Neural progenitor cell (in vitro differentiated cells): Measurements from ENCODE around the gene MKLN1. TPM values are rescaled to one million over a fixed set of nuclear protein-coding genes. Genes with fewer than 3 reads are reported as not detected.

Experiments used
- DNase-seq: peaks from one replicate; pipeline ENCODE4 v3.0.0-alpha.2; 2016; ENCODE audit warnings: low spot score
- H2AFZ ChIP-seq: fragments of 200-600 bp; sonication (generic); replicated peaks from 2 replicates; pipeline ENCODE4 v1.6.1; 2016; ENCODE audit warnings: antibody characterized with exemption
- H3F3A ChIP-seq: fragments of 200-600 bp; sonication (generic); 2 replicates; pipeline ENCODE4 v1.6.1; 2016; ENCODE audit warnings: antibody characterized with exemption, low read depth
- H3K27ac ChIP-seq: fragments of 200-600 bp; sonication (generic); 2 replicates; pipeline ENCODE4 v1.5.1; 2016; ENCODE audit warnings: mild to moderate bottlenecking
- H3K27me3 ChIP-seq: fragments of 200-600 bp; sonication (generic); 2 replicates; pipeline ENCODE4 v1.6.1; 2016; ENCODE audit warnings: mild to moderate bottlenecking, moderate library complexity
- H3K36me3 ChIP-seq: fragments of 200-600 bp; sonication (generic); 2 replicates; pipeline ENCODE4 v1.5.1; 2016
- H3K4me1 ChIP-seq: fragments of 200-600 bp; sonication (generic); 2 replicates; pipeline ENCODE4 v1.6.1; 2016; ENCODE audit warnings: mixed run types
- H3K4me2 ChIP-seq: fragments of 200-600 bp; sonication (generic); 2 replicates; pipeline ENCODE4 v1.6.1; 2016
- H3K4me3 ChIP-seq: fragments of 200-600 bp; sonication (generic); 2 replicates; pipeline ENCODE4 v1.5.1; 2016
- H3K79me2 ChIP-seq: fragments of 200-600 bp; sonication (generic); 2 replicates; pipeline ENCODE4 v1.6.1; 2016; ENCODE audit warnings: low read depth
- H3K9ac ChIP-seq: fragments of 200-600 bp; sonication (generic); 2 replicates; pipeline ENCODE4 v1.6.1; 2016
- H3K9me3 ChIP-seq: fragments of 200-600 bp; sonication (generic); 2 replicates; pipeline ENCODE4 v1.5.1; 2016; ENCODE audit warnings: low read depth
- H4K20me1 ChIP-seq: fragments of 200-600 bp; sonication (generic); 2 replicates; pipeline ENCODE4 v1.6.1; 2016; ENCODE audit warnings: low read depth
- H3K27ac Mint-ChIP-seq: 3 replicates; pipeline ENCODE4 v1.8.0; 2021; ENCODE audit warnings: mixed read lengths
- H3K27me3 Mint-ChIP-seq: 2 replicates; pipeline ENCODE4 v1.8.0; 2022; ENCODE audit warnings: low read depth, mild to moderate bottlenecking, inconsistent platforms, moderate library complexity, mixed read lengths; ENCODE audit not compliant: insufficient read depth
- H3K36me3 Mint-ChIP-seq: 3 replicates; pipeline ENCODE4 v1.8.0; 2021; ENCODE audit warnings: mixed read lengths
- H3K4me1 Mint-ChIP-seq: 3 replicates; pipeline ENCODE4 v1.8.0; 2021; ENCODE audit warnings: mixed read lengths
- H3K4me3 Mint-ChIP-seq: 3 replicates; pipeline ENCODE4 v1.8.0; 2021; ENCODE audit warnings: mild to moderate bottlenecking, moderate library complexity, mixed read lengths
- H3K9me3 Mint-ChIP-seq: 3 replicates; pipeline ENCODE4 v1.8.0; 2020; ENCODE audit warnings: mixed read lengths
- EZH2 ChIP-seq: fragments of 200-600 bp; sonication (generic); IDR thresholded peaks from 2 replicates; pipeline ENCODE4 v1.6.1; 2017; ENCODE audit warnings: antibody characterized with exemption, mild to moderate bottlenecking, moderate library complexity
- EZH2phosphoT487 ChIP-seq: fragments of 200-600 bp; sonication (generic); IDR thresholded peaks from 2 replicates; pipeline ENCODE4 v1.6.1; 2017; ENCODE audit warnings: antibody characterized with exemption
- total RNA-seq: library from RNA; depleted of rRNA; stranded (reverse); fragments of >200 nt; gene quantifications from 2 replicates; pipeline ENCODE4 v1.2.3, GENCODE V29; 2015; ENCODE audit warnings: low replicate concordance
- TF ChIP-seq, protein P1 (sequence below): fragments of 200-600 bp; sonication (generic); IDR thresholded peaks from 2 replicates; pipeline ENCODE4 v1.5.1; 2017; ENCODE audit warnings: antibody characterized with exemption, mild to moderate bottlenecking

Gene MKLN1
- total RNA-seq, 1 donor from 2014 or later, result 60.9 TPM

DNA sequence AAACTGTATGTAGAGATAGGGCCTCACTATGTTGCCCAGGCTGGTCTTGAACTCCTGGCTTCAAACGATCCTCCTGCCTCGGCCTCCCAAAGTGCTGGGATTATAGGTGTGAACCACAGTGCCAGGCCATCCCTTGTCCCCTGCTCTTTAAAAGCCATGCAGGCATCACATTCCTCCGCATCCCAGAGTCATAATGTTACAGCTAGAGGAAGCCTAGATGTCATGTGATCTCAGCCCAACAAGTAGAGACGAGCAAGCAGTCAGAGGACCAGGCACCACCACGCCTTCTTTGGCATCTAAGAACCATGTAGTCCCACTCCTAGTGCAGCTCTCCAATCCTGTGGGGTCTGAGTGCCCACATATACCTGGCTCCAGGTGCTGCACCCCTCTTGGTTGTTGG, 215.6 kb downstream of the MKLN1 start:
- no peak overlapping the region for H3K4me3 Mint-ChIP-seq
- H3K9ac ChIP-seq, result no peak overlapping the region
- peaks cover 18% of the 10 kb centered on the region for H4K20me1 ChIP-seq
- no peak overlapping the region for H3K4me2 ChIP-seq
- peaks cover 22% of the 10 kb centered on the region for H3K4me1 ChIP-seq
- H3K9me3 ChIP-seq, result no peaks in the 10 kb centered on the region
- peaks cover 100% of the 10 kb centered on the region for H3K79me2 ChIP-seq
- H3K27me3 Mint-ChIP-seq, result peaks cover 10% of the 10 kb centered on the region
- no peak for TF ChIP-seq EZH2
- TF ChIP-seq, protein P1, sequence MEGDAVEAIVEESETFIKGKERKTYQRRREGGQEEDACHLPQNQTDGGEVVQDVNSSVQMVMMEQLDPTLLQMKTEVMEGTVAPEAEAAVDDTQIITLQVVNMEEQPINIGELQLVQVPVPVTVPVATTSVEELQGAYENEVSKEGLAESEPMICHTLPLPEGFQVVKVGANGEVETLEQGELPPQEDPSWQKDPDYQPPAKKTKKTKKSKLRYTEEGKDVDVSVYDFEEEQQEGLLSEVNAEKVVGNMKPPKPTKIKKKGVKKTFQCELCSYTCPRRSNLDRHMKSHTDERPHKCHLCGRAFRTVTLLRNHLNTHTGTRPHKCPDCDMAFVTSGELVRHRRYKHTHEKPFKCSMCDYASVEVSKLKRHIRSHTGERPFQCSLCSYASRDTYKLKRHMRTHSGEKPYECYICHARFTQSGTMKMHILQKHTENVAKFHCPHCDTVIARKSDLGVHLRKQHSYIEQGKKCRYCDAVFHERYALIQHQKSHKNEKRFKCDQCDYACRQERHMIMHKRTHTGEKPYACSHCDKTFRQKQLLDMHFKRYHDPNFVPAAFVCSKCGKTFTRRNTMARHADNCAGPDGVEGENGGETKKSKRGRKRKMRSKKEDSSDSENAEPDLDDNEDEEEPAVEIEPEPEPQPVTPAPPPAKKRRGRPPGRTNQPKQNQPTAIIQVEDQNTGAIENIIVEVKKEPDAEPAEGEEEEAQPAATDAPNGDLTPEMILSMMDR, result no peak
- TF ChIP-seq EZH2phosphoT487, result no peak
- DNase-seq, result no peak
- no peaks in the 10 kb centered on the region for H3K36me3 ChIP-seq
- peaks cover 44% of the 10 kb centered on the region for H3F3A ChIP-seq
- H3K27ac ChIP-seq, result no peak overlapping the region
- no peak overlapping the region for H3K27ac Mint-ChIP-seq
- no peak overlapping the region for H2AFZ ChIP-seq
- H3K36me3 Mint-ChIP-seq, result peaks cover 2% of the 10 kb centered on the region
- H3K9me3 Mint-ChIP-seq, result no peaks in the 10 kb centered on the region
- H3K27me3 ChIP-seq, result no peaks in the 10 kb centered on the region
- H3K4me3 ChIP-seq, result no peak overlapping the region
- H3K4me1 Mint-ChIP-seq, result peaks cover 45% of the 10 kb centered on the region

DNA sequence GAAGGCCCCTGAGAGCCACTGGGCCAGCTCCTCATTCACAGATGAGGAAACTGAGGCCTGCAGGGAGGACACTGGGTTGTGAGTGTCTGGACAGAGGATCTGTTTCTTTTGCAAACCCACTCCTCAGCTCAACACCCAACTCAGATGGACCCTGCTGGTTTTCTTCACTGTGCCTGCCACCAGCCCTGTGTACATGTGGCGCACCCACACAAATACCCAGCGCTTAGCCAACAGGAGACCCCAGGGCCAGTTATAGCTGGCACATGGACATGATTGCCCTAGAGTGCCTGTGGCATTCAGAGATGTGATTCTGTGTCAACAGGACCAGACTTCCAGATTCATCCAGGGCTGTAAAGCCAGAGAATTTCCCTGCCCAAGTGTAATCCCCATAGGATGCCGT, 216.3 kb downstream of the MKLN1 start:
- no peaks in the 10 kb centered on the region for H3K9me3 ChIP-seq
- no peak for DNase-seq
- no peaks in the 10 kb centered on the region for H3K36me3 ChIP-seq
- peaks cover 37% of the 10 kb centered on the region for H3F3A ChIP-seq
- H3K36me3 Mint-ChIP-seq, result peaks cover 6% of the 10 kb centered on the region
- H3K9me3 Mint-ChIP-seq, result no peaks in the 10 kb centered on the region
- H3K79me2 ChIP-seq, result peaks cover 100% of the 10 kb centered on the region
- peaks cover 10% of the 10 kb centered on the region for H3K27me3 Mint-ChIP-seq
- TF ChIP-seq, protein P1, result no peak
- TF ChIP-seq EZH2phosphoT487 (no peak), EZH2 (no peak)
- H3K4me2 ChIP-seq, result no peak overlapping the region
- peaks cover 15% of the 10 kb centered on the region for H3K4me1 ChIP-seq
- peaks cover 17% of the 10 kb centered on the region for H4K20me1 ChIP-seq
- H3K27ac Mint-ChIP-seq, result no peak overlapping the region
- H3K9ac ChIP-seq, result no peak overlapping the region
- H3K27ac ChIP-seq, result no peak overlapping the region
- H3K27me3 ChIP-seq, result no peaks in the 10 kb centered on the region
- no peak overlapping the region for H3K4me3 ChIP-seq
- H3K4me1 Mint-ChIP-seq, result peaks cover 41% of the 10 kb centered on the region
- H3K4me3 Mint-ChIP-seq, result no peak overlapping the region
- no peak overlapping the region for H2AFZ ChIP-seq

DNA sequence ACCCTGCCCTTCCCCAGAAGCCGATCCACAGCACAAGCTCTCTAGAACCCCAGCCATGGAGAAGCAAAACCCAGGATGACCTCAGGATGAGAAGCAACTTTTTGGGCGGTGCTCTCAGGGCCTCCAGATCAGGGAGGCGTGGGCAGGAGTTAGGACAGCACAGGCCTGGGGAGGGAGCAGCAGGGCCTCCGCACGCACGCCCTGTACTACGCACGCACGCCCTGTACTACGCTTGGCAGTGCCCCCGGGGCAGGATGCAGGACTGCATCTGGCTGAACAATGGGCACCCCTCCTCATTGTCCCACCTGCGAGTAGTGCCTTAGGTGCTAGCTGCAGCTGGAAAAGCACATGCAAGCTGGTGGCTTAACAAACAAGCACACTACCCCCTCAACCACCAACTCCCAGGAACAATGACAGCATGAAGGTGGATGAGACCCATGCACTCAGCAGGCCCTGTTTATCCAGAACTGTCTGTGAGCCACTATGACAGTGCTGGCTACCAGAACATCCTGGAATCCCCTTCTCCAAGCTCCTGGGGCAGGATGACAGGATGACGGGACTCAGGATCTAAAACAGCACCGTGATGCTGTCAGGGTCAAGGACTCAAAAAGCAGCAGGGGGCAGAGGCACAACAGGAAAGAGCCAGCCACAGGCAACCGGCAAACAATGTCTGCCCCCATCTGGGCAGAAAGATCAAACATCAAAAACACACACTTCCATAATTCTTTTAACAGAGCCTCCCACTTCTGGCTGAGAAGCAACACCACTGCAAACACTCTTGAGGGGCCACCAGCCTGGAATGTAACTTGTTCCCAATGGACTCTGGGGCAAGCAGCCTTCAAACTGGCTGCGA, 217.0 kb downstream of the MKLN1 start:
- no peak for DNase-seq
- TF ChIP-seq EZH2phosphoT487 (no peak), EZH2 (no peak)
- TF ChIP-seq, protein P1, result no peak
- peaks cover 12% of the 10 kb centered on the region for H3K4me1 ChIP-seq
- peaks cover 31% of the 10 kb centered on the region for H3F3A ChIP-seq
- Mint-ChIP-seq H3K4me3 (peak overlapping the region; percentile 9), H3K36me3 (peaks cover 6% of the 10 kb centered on the region), H3K9me3 (no peaks in the 10 kb centered on the region), H3K27me3 (peaks cover 11% of the 10 kb centered on the region), H3K27ac (peak overlapping the region; percentile 55), H3K4me1 (peaks cover 37% of the 10 kb centered on the region)
- peaks cover 100% of the 10 kb centered on the region for H3K79me2 ChIP-seq
- H2AFZ ChIP-seq, result no peak overlapping the region
- H3K36me3 ChIP-seq, result no peaks in the 10 kb centered on the region
- H3K9me3 ChIP-seq, result no peaks in the 10 kb centered on the region
- no peak overlapping the region for H3K9ac ChIP-seq
- no peak overlapping the region for H3K27ac ChIP-seq
- no peaks in the 10 kb centered on the region for H3K27me3 ChIP-seq
- H4K20me1 ChIP-seq, result peaks cover 11% of the 10 kb centered on the region
- no peak overlapping the region for H3K4me2 ChIP-seq
- no peak overlapping the region for H3K4me3 ChIP-seq
